ENCODE measurements around the gene ACER1.
A peak's percentile ranks its signal among the peaks of the same experiment; 100 is the strongest.
"Not testable (repeated sequence)": the region's sequence is repeated elsewhere in the genome, so short reads cannot be mapped to it uniquely, and the experiment has no call there.

The ACER1 gene, protein sequence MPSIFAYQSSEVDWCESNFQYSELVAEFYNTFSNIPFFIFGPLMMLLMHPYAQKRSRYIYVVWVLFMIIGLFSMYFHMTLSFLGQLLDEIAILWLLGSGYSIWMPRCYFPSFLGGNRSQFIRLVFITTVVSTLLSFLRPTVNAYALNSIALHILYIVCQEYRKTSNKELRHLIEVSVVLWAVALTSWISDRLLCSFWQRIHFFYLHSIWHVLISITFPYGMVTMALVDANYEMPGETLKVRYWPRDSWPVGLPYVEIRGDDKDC

DNA sequence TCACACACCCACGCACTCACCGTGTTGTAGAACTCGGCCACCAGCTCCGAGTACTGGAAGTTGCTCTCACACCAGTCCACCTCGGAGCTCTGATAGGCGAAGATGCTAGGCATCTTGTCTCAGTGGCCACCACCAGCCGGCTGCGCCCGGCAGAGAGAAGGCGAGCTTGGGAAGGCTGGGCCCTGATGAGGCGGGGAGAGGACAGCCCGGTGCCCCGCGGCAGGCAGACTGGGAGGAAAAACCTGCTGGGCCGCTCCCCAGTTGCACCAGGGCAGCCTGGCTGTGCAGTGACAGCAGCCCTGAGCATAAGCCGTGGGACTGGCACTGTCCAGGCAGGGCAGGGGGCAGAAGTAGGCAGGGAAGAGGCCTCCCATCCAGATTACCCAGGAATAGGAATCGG is at the start of gene ACER1:
Gene ACER1 (minus strand): TSS at position 174 of the 400 bp plus-strand sequence. CDS start 61 bp downstream, at position 113.
- DNase-seq = no peak

DNA sequence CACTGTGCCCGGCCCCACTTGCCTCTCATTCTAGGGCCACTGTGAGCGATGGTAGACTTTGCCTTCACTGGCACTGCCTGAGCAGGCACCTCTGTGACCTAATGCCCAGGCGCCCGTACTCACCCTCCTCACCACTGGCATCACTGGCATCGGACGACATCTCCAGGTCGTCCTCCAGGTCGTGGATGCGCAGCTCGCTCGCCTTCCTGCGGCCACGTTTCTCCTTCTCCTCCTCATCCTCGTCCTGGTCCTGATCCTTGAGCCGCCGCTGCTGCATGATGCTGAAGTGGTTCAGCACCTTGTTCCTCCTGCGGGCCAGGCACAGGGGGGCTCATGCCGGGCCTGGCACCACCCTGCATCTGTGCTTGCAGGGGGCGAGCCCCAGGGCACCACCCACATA is 49.8 kb upstream of the ACER1 start:
- DNase-seq = no peak

DNA sequence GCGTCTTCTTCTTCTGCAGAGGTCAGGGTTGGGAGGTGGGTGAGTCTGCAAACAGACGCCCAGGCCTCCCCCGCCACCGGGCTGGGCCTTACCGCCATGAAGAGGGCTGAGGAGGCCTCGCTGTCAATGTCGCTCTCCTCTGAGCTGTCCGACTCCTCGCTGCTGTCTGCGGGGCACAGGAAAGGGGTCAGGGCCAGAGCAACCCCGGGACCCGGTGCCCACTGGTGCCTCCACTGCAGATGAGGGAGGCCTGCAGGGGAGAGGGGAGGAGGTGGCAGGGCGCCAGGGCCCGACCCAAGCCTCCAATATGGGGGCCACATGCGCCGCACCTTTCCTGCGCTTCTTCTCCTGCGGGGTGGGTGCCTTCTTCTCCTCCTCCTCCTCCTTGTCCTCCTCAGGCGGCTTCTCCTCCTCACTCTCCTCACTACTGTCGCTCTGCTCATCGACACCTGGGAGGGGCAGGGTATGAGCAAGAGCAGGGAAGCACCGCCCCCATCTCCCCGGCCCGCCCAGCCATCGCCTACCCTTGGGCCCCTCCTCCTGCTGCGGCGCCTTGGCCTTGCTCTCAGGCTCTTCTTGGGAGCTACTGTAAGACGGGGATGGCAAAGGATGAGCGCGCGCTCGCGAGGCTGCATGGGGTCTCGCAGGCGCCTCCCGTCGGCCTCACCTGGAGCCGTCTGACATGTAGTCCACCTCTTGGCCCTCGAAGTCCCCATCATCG is 47.8 kb upstream of the ACER1 start:
- no peak for DNase-seq

DNA sequence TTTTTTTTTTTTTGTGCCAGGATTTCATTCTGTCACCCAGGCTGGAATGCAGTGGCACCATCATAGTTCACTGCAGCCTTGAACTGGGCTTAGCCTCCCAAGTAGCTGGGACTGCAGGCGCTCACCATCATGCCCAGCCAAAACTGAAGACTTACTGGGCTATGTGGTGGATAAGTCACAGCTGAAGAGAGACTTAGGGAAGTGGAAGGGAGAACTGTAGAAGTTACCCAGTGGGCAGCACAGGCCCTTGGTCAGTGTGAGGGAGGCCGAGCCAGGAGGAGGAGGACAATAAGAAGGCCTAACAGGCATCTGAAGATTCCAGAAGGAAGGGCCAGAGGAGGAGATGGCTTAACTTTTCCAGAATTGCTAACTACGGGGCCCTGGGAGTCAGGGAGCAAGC is 46.3 kb upstream of the ACER1 start:
- no peak for DNase-seq

DNA sequence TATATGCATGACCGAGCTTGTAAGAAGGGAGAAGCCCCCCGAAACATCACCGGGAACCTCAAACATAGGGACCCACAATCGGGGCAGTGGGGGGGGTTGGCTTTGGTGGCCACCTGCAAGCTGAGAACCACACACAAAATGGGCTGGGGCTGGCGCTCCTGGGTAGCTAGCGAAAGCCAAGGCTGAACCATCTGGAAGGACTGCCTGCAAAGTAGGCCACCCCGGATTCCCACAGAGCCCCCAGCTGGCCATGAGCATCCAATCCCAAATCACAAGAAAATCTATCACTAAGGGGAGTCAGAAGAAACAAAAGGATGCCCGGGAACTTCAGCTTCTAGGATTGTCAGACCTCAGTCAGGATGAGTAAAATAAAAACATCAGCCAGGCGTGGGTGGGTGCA is 45.1 kb upstream of the ACER1 start:
- DNase-seq = no peak

DNA sequence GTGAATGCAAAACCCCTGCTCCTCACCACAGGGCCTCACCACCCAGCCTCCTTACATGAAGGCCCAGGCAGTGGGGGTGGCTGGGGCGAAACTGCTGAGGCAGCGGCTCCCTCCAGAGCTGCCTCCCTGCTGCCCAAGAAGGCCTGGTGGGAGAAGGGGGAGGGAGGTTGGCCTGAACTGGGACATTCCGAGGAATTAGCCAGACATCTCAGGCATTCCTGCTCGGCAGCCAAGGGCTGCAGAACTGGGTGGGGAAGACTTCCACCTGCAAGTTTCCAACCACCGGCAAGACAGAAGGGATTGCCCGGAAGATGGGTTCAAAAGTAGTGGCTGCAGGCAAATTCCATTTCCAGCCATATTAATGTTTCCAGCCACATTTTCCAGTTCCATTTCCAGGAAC is 44.6 kb upstream of the ACER1 start:
- no peak for DNase-seq

DNA sequence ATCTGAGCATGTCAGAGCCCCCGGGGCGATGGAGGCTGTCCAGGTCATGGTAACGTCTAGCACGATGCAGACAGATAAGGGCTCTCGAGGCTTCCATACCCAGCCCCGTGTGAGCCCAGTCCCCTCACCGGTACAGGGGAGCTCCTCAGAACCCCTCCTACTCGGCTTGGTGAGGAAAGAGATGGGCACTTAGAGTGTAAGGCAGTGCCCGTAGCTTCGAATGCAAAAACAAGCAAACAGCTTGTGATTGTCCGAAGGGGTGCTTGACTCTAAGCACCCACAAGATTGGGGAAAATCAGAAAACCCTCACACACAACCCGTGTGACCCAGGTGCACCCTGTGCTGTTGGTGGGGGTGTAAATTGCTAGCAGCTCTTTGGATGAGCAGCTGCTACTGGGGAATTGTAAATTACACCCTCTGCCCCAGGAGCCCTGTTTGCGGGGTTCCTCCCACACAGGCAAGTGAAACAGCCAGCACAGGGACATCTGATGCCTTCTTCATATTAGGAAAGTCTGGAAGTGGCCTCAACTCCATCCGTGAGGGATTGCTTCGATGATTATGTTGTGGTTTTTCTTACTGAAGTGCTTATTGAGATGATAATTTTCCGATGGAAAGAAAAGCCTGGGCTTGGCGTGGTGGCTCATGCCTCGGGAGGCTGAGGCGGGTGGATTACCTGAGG is 43.2 kb upstream of the ACER1 start:
- no peak for DNase-seq

DNA sequence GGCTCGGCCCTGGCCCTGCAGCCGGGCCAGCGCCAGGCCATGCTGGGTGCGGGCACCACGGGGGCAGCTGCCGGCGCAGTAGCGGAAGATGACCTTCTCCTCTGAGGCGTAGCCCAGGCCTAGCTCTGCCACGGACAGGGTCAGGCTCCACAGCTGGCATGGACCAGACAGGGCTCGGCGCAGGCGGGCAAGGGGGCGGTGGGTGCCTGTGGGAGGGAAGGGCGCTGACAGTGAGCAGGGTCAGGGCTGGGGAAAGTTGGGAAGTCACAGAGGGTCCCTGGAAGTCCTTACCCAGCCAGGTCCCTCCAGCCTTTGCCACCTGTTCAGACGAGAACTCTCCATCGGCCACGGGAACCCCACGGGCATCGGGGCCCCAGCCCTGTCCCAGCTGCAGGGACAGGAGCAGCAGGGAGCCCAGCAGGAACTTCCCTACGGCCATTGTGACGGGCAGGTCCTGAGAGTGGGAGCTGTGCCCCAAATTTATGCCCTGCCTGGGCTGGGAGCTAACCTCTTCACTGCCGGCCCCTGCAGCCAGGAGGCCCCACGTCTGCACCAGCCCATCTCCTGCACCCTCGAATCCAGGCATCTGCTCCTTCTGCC is 42.1 kb upstream of the ACER1 start, which contains the start of gene PSPN:
Gene PSPN (minus strand): TSS at position 523 of the 600 bp plus-strand sequence. CDS start 84 bp downstream, at position 439.
- DNase-seq = no peak

DNA sequence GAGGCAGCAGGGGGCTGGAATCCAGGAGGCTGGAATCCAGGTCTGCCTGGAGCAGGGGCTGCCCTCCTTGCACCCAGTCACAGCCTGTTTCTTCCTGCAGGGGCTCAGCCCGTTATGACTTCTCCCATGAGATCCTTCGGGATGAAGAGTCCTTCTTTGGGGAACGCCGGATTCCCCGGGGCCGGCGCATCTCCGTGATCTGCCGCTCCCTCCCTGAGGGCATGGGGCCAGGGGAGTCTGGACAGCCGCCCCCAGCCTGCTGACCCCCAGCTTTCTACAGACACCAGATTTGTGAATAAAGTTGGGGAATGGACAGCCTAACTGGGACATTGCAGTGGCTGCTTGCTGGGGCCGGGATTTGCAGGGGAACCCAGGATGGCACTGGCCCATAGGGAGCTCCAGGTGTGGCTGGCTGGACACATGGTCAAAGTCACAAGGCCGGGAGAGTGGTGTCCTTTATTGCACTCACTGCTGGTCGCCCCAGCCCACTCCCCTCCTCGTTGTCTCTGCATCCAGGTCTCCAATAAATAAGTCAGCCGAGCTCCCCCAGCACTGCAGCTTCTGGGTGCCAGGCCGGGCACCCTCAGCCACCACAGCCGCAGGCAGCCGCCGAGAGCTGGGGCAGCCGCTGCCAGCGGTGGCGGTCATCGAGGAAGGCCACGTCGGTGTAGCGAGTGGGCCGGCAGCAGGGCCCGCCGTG is 41.4 kb upstream of the ACER1 start:
- no peak for DNase-seq

DNA sequence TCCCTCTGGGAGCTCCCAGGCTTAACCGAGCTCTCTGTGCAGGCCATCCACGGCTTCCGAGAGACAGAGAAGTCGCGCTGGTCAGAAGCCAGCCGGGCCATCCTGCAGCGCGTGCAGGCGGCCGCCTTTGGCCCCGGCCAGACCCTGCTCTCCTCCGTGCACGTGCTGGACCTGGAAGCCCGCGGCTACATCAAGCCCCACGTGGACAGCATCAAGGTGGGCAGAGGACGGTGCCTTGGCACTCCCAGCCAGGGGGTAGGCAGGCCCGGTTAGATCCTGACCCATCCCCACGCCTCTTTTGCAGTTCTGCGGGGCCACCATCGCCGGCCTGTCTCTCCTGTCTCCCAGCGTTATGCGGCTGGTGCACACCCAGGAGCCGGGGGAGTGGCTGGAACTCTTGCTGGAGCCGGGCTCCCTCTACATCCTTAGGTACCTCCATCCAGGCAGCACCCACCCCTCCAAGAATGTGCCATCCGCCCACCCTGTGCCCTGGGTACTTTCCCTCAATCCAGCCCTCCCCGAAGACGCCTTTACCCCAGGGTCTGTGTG is 40.8 kb upstream of the ACER1 start:
- DNase-seq = no peak

DNA sequence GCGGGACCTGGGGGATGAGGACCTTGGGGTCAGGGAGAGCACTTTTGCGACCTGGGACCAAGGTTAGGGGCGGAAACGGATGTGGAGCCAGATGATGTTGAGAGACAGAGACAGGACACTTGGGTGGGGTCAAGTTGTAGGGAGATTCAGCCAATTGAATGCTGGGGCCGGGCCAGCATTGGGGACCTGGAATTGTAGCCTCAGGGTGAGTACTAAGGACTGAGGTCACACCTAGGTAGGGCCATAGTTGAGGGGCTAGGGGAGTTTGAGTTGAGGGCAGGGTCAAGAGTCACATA is 40.3 kb upstream of the ACER1 start:
- peak; percentile 55 for DNase-seq

DNA sequence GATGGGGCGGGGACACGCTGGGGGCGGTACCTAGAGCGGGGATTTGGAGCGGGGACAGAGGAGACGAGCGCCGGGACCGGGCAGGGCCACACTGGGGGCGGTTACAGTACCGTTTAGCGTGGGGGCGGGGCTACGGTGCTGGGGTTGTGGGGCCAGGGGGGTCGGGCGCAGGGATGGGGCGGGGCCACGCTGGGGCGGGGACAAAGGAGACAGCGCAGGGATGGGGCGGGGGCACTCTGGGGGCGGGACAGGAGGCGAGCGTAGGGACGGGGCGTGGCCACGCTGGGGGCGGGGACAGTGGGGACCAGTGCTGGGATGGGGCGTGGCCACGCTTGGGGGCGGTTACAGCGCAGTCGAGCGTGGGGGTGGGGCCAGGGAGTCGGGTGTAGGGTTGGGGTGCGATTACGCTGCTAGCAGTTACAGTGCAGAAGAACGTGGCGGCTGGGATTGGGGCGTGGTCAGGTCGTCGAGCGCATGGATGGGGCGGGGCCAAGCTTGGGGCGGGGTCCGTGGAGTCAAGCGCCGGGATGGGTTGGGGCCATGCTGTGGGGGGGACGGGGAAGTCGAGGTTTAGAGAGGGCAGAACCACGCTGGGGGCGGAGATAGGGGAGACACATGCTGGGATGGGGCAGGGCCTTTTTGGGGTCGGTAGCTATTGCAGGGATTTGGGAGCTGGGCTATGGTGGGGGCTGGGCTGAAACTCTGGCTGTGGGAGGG is 39.8 kb upstream of the ACER1 start:
- peak; percentile 99 for DNase-seq

DNA sequence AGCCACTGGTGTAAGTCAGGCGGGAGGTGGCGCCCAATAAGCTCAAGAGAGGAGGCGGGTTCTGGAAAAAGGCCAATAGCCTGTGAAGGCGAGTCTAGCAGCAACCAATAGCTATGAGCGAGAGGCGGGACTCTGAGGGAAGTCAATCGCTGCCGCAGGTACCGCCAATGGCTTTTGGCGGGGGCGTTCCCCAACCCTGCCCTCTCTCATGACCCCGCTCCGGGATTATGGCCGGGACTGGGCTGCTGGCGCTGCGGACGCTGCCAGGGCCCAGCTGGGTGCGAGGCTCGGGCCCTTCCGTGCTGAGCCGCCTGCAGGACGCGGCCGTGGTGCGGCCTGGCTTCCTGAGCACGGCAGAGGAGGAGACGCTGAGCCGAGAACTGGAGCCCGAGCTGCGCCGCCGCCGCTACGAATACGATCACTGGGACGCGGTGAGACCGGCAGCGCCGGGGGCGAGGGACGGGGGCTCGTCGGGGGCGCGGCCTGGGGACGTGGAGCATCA is 39.2 kb upstream of the ACER1 start, which contains the start of gene ALKBH7:
Gene ALKBH7 (plus strand): TSS at position 201 of the 502 bp plus-strand sequence. CDS start 27 bp downstream, at position 228.
- peak; percentile 100 for DNase-seq

DNA sequence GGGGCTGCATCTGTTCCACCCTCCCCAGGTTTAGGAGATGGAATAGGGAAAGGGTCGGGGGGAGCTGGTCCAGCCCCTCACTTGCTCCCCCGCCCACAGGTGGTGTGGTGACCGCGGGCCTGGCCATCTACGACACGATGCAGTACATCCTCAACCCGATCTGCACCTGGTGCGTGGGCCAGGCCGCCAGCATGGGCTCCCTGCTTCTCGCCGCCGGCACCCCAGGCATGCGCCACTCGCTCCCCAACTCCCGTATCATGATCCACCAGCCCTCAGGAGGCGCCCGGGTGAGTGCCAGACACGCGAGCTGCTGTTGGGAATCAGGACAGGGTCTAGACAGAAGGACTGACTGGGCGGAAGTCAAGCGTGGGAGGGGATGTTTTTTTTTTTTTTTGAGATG is 30.9 kb upstream of the ACER1 start:
- DNase-seq = no peak

DNA sequence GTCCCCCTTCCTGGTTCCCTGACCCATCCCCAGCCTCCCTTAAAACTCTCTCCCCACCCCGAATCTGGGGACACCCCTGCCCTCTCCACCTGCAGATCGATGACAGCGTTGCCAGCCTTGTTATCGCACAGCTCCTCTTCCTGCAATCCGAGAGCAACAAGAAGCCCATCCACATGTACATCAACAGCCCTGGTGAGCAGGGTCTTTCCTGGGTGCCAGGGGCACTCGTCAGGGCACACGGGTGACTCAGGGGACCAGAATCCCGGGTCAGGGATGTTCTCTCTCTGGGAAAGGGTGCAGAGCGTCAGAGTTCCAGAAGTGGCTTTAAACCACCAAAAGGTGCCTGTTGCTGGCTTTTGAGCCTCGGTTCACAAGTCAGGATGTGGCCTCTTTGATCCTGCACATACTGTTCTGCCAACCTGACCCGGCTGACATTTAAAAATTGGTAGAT is 29.0 kb upstream of the ACER1 start:
- no peak for DNase-seq

DNA sequence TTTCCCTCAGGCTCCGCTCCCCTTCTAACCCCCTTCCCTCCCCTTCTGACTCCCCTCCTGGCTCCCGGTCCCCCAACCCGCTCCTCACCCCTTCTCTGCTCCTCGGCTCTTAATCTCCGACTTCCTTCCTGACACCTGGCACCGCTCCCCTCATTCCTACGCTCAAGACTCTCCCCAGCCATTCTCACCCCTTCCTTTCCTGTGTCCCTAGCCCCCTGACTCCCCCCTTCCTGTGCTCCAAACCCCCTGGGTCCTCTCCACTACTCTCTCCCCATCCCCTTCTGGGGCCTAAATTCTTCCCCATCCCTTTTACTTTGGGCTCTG is 28.6 kb upstream of the ACER1 start:
- DNase-seq = peak; percentile 56

DNA sequence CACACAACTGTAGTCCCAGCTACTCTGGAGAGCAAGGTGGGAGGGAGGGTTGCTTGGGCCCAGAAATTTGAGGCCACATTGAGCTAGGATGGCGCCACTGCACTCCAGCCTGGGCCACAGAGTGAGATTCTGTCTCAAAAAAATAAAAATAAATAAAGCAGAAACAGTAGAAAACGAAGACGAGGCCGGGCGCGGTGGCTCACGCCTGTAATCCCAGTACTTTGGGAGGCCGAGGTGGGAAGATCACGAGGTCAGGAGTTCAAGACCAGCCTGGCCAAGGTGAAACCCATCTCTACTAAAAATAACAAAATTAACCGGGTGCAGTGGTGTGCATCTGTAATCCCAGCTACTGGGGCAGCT is 27.4 kb upstream of the ACER1 start:
- DNase-seq = not testable (repeated sequence)

DNA sequence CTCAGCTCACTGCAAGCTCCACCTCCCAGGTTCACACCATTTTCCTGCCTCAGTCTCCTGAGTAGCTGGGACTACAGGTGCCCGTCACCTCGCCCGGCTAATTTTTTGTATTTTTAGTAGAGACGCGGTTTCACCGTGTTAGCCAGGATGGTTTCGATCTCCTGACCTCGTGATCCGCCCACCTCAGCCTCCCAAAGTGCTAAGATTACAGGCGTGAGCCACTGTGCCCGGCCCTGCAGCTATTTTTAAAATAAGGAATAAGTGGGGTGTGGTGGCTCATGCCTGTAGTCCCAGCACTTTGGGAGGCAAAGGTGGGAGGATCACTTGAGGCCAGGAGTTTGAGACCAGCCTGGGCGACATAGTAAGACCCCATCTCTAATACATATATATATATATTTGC is 27.0 kb upstream of the ACER1 start:
- DNase-seq = not testable (repeated sequence)

DNA sequence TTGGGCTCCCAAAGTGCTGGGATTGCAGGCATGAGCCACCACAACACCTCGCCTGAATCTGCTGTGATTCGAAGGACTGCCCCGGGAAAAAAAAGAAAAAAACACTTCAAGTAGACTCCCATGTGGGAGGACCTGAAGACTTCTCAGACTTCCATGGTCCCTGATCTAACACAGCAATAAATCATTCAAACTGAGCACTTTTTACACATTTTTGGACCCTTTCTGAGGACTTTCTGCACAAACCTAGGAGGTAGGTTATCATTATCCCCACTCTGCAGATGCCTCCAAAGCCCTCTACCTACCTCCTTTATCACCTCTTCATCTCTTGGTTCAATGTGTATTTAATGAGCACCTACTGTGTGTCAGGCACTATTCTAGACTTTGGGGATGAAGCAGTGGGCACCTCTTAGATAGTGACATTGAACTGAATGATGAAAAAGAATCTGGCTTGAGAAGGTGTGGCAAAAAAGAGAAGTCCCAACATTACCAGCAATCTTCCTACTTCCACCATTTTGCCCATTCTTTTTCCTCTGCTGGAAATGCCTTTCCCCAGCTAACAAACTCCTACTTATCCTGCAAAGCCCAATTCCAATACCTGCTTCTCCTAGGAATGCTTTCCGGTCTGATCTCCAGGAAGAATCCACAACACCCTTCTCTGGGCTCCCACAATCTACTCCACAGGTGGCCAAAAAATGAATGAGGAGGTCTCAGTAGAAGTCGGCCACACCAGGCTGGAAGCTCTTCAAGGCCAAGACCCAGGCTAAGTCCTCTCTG is 26.3 kb upstream of the ACER1 start:
- no peak for DNase-seq

DNA sequence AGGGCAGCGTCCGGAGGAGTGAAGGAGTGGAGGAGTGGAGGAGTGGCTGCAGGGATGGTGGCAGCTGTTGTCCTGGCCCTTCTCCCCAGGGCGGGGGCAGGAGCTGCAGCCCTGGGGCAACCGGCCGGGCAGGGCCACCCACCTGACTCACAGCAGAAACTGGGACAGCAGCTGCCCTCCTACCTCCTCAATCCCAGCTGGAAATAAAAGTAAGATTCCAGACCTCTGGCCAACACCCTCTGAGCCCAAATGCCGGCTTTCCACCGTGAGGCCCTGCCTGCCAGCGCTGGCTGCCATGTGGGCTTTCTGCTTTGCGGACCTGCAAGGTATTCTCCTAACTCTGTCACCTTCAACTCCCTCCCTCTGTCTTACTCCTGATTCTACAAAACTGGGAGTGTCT is 24.6 kb upstream of the ACER1 start:
- peak; percentile 21 for DNase-seq

DNA sequence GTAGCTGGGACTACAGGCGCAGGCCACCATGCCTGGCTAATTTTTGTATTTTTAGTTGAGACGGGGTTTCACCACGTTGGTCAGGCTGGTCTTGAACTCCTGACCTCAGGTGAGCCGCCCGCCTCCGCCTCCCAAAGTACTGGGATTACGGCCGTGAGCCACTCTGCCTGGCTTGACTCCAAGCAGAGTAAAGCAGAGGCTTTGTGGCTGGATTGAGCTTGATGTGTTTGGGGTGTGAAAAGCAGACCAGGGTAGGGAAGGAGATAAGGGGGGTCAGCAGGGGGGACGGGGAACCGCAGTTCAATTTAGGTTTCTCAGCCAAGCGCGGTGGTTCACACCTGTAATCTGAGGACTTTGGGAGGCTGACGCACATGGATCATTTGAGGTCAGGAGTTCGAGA is 23.8 kb upstream of the ACER1 start:
- no peak for DNase-seq
